ENCODE results near the gene CASZ1. TPM values are rescaled to one million over a fixed set of nuclear protein-coding genes. Genes with fewer than 3 reads are reported as not detected.

Gene CASZ1
- total RNA-seq, 1 experiment from 2014 or later, result 12.6 TPM

DNA sequence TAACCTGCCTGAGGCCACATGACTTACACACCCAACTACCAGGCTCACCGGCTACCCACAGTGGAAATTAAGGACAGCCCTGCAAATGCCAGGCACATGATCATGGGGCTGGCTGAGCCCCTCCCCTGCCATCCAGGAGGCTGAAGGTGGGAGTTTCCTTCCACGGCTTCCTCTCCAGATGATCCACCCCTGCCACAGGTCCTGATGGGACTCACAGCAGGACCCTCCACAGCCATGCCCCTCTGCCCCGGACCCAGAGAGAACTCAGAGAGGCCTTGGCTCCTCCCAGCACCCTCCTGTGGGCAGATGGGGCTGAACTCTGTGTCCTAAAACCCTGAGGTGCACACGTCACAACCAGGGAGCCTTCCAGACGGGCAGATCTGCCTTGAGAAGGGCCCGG, 29.1 kb upstream of the CASZ1 start:
- Mint-ChIP-seq H3K27me3 (ENCODE audit: unreplicated experiment) (peaks cover 57% of the 10 kb centered on the region), H3K27ac (ENCODE audit: unreplicated experiment) (no peak overlapping the region), H3K4me1 (ENCODE audit: low read depth, unreplicated experiment) (no peaks in the 10 kb centered on the region), H3K36me3 (ENCODE audit: insufficient read depth, unreplicated experiment) (peaks cover 5% of the 10 kb centered on the region), H3K9me3 (ENCODE audit: low read depth, unreplicated experiment) (no peaks in the 10 kb centered on the region), H3K4me3 (ENCODE audit: low read depth, unreplicated experiment) (no peak overlapping the region)
- no peak for DNase-seq
- intact Hi-C loops (cut with micrococcal nuclease; ENCODE audit: unreplicated experiment), result no loop called here
- CTCF ChIA-PET, result no interaction called here
- no TSS peak for BruUV-seq (replicated peaks)
- TF ChIP-seq, protein P1, sequence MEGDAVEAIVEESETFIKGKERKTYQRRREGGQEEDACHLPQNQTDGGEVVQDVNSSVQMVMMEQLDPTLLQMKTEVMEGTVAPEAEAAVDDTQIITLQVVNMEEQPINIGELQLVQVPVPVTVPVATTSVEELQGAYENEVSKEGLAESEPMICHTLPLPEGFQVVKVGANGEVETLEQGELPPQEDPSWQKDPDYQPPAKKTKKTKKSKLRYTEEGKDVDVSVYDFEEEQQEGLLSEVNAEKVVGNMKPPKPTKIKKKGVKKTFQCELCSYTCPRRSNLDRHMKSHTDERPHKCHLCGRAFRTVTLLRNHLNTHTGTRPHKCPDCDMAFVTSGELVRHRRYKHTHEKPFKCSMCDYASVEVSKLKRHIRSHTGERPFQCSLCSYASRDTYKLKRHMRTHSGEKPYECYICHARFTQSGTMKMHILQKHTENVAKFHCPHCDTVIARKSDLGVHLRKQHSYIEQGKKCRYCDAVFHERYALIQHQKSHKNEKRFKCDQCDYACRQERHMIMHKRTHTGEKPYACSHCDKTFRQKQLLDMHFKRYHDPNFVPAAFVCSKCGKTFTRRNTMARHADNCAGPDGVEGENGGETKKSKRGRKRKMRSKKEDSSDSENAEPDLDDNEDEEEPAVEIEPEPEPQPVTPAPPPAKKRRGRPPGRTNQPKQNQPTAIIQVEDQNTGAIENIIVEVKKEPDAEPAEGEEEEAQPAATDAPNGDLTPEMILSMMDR (IDR thresholded peaks at IDR 0.05; ENCODE audit: unreplicated experiment), result no peak

DNA sequence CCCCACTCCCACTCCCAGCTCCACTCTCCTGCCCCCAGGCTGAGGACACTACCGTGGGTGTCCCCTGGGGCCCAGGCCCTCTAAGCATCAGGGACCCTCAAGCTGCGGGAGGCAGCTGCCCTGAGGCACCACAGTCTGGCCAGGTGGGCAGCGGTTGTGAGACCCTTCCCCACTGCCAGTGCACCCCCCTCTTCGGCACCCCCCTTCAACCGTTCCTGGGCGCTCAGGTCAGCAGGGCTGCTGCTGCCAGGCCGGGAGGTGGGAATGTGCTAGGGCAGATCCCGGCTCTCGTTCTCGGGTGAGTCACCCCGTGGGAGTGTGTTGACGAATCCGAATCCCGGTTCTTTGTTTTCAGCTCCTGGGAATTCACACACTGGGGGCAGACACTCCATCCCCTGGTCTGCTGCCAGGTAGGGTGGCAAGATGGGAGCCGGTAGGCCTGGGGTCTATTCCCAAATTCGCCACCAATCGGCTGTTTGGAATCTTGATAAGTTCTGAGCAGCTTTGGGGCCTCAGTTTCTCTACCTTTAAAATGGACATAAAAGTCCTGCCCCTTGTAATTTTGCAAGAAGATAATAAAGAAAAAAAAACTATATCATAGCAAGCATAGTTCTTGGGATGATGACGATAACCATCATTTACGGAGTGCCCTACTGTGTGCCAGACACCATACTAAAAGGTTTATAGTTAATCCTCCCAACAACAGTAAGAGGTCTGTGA, 28.5 kb upstream of the CASZ1 start:
- intact Hi-C loops (cut with micrococcal nuclease; ENCODE audit: unreplicated experiment), result no loop called here

DNA sequence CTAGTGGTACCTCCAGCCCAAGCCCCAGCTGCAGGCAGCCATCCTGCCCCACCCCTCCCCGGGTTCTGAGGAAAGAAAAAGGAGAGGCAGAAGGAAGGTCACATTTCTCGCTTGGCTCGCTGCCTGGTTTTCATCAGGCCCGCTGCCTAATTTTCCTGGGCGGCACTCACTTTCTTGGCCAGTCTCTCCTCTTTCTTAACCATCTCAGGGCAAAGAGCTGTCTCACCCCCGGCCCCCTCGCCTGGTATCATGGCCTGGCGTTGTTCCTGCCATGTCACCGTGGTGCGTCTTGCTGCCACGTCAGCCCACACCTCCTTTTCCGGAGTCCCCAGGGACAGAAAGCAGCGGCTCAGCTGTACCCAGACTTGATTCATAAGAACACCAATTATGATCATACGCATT, 26.6 kb upstream of the CASZ1 start:
- TF ChIP-seq, protein P1 (IDR thresholded peaks at IDR 0.05; ENCODE audit: unreplicated experiment), result no peak
- peaks cover 65% of the 10 kb centered on the region for H3K27me3 Mint-ChIP-seq (ENCODE audit: unreplicated experiment)
- BruUV-seq (replicated peaks), result no TSS peak
- DNase-seq, result no peak
- no peaks in the 10 kb centered on the region for H3K9me3 Mint-ChIP-seq (ENCODE audit: low read depth, unreplicated experiment)
- peaks cover 5% of the 10 kb centered on the region for H3K36me3 Mint-ChIP-seq (ENCODE audit: insufficient read depth, unreplicated experiment)
- intact Hi-C loops (cut with micrococcal nuclease; ENCODE audit: unreplicated experiment), result no loop called here
- CTCF ChIA-PET, result no interaction called here
- no peak overlapping the region for H3K4me3 Mint-ChIP-seq (ENCODE audit: low read depth, unreplicated experiment)
- no peaks in the 10 kb centered on the region for H3K4me1 Mint-ChIP-seq (ENCODE audit: low read depth, unreplicated experiment)
- no peak overlapping the region for H3K27ac Mint-ChIP-seq (ENCODE audit: unreplicated experiment)

More for the DNA sequence above, 28.5 kb upstream of the CASZ1 start:
- Mint-ChIP-seq H3K9me3 (ENCODE audit: low read depth, unreplicated experiment) (no peaks in the 10 kb centered on the region), H3K27ac (ENCODE audit: unreplicated experiment) (no peak overlapping the region), H3K36me3 (ENCODE audit: insufficient read depth, unreplicated experiment) (peaks cover 5% of the 10 kb centered on the region), H3K27me3 (ENCODE audit: unreplicated experiment) (peaks cover 57% of the 10 kb centered on the region), H3K4me1 (ENCODE audit: low read depth, unreplicated experiment) (no peaks in the 10 kb centered on the region), H3K4me3 (ENCODE audit: low read depth, unreplicated experiment) (no peak overlapping the region)
- CTCF ChIA-PET, result interaction anchor here (0.6 kb wide), 1 partner anchor 63 kb away, joined by 4 read pairs; no protein-coding TSS in a partner anchor
- TF ChIP-seq, protein P1 (IDR thresholded peaks at IDR 0.05; ENCODE audit: unreplicated experiment), result no peak
- BruUV-seq (replicated peaks), result no TSS peak
- no peak for DNase-seq

DNA sequence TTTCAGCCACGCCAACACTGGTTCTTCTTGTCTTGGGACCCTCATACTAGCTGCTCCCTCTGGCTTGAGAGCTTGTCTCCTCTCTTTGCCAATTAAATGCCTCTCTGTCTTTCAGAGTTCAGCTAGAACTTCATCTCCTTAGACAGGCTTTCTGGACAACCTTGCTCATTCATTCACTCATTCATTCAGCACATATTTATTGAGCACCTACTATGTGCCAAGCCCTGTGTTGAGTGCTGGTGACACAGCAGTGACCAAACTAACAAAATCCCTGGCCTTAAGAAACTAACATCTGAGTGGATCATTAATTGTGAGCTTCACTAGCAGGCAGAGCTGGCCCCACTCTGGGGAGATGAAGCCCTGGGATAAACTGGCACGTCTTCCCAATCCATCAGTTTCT, 24.9 kb upstream of the CASZ1 start:
- DNase-seq, result no peak
- TF ChIP-seq, protein P1 (IDR thresholded peaks at IDR 0.05; ENCODE audit: unreplicated experiment), result no peak
- H3K9me3 Mint-ChIP-seq (ENCODE audit: low read depth, unreplicated experiment), result no peaks in the 10 kb centered on the region
- intact Hi-C loops (cut with micrococcal nuclease; ENCODE audit: unreplicated experiment), result no loop called here
- no peak overlapping the region for H3K27ac Mint-ChIP-seq (ENCODE audit: unreplicated experiment)
- BruUV-seq (replicated peaks), result no TSS peak
- H3K4me3 Mint-ChIP-seq (ENCODE audit: low read depth, unreplicated experiment), result no peak overlapping the region
- CTCF ChIA-PET, result interaction anchor here (0.7 kb wide), 1 partner anchor 74 kb away, joined by 5 read pairs; no protein-coding TSS in a partner anchor
- peaks cover 5% of the 10 kb centered on the region for H3K36me3 Mint-ChIP-seq (ENCODE audit: insufficient read depth, unreplicated experiment)
- peaks cover 65% of the 10 kb centered on the region for H3K27me3 Mint-ChIP-seq (ENCODE audit: unreplicated experiment)
- no peaks in the 10 kb centered on the region for H3K4me1 Mint-ChIP-seq (ENCODE audit: low read depth, unreplicated experiment)
